HEK293 (cell line): ENCODE data around the gene ATP1B2.

Source experiments
- CTCF ChIA-PET: fragments of 350-600 bp; formaldehyde crosslinking; extraction: SDS; loops from one replicate; lab custom pipeline; 2021; ENCODE audit warnings: antibody characterized with exemption; lab: Yijun Ruan, JAX
- POLR2A ChIA-PET: fragments of 300-600 bp; formaldehyde crosslinking; extraction: SDS; loops from one replicate; lab custom pipeline; 2020; ENCODE audit warnings: antibody characterized with exemption, inconsistent platforms; lab: Yijun Ruan, JAX
- H3K27ac ChIP-seq: fragments of 200-500 bp; sonication (Bioruptor generic); 2 replicates; pipeline ENCODE4 v1.5.1; 2014; ENCODE audit warnings: low read depth, low read length, control low read depth, inconsistent platforms; ENCODE audit errors: extremely low read depth
- H3K36me3 ChIP-seq, 2 experiments: fragments of 200-500 bp in 1 of 2; sonication (Bioruptor generic) in 1 of 2; 1 replicate in 1 of 2; 2 replicates in 1 of 2; pipeline ENCODE4 v1.5.1; 2014 to 2017; ENCODE audit warnings: inconsistent platforms in 2 of 2, low read length in 2 of 2; ENCODE audit not compliant: control insufficient read depth in 2 of 2, insufficient read depth in 1 of 2
- H3K4me1 ChIP-seq: fragments of 200-500 bp; sonication (Bioruptor generic); 2 replicates; pipeline ENCODE4 v1.5.1; 2014; ENCODE audit warnings: mild to moderate bottlenecking, low read length, inconsistent platforms; ENCODE audit not compliant: control insufficient read depth, insufficient read depth
- H3K4me3 ChIP-seq: 2 replicates; pipeline ENCODE4 v1.5.1; 2011; ENCODE audit warnings: low read depth, mild to moderate bottlenecking, control low read depth, low read length, moderate library complexity
- H3K9me3 ChIP-seq: fragments of 200-500 bp; sonication (Bioruptor generic); 2 replicates; pipeline ENCODE4 v1.5.1; 2014; ENCODE audit warnings: low read depth, low read length, inconsistent platforms; ENCODE audit not compliant: control insufficient read depth, insufficient read depth
- BCL11B ChIP-seq: fragments of 450-650 bp; formaldehyde crosslinking; IDR thresholded peaks from 2 replicates; pipeline ENCODE4 v1.5.1; 2016; ENCODE audit warnings: low read depth, missing biosample characterization, missing genetic modification characterization
- CTCF ChIP-seq: fragments of 450-650 bp; formaldehyde crosslinking; IDR thresholded peaks from 2 replicates; pipeline ENCODE4 v1.5.1; 2016; ENCODE audit warnings: missing biosample characterization, missing genetic modification characterization
- ELK4 ChIP-seq: IDR thresholded peaks from 2 replicates; pipeline ENCODE4 v1.6.1; 2011; ENCODE audit warnings: mild to moderate bottlenecking, low read depth, low read length, borderline replicate concordance
- SALL2 ChIP-seq: fragments of 450-650 bp; formaldehyde crosslinking; IDR thresholded peaks from 2 replicates; pipeline ENCODE4 v1.5.0; 2017; ENCODE audit warnings: missing biosample characterization, mild to moderate bottlenecking, missing genetic modification characterization, borderline replicate concordance
- SETDB1 ChIP-seq: IDR thresholded peaks from one replicate; pipeline ENCODE4 v1.6.1; 2017; ENCODE audit warnings: mild to moderate bottlenecking, low read length, moderate library complexity, mixed read lengths; ENCODE audit not compliant: insufficient read length
- ZFHX2 ChIP-seq: fragments of 450-650 bp; formaldehyde crosslinking; conservative IDR thresholded peaks from 2 replicates; pipeline ENCODE4 v1.5.1; 2016; ENCODE audit warnings: missing biosample characterization, missing genetic modification characterization
- ZNF10 ChIP-seq: fragments of 450-650 bp; formaldehyde crosslinking; IDR thresholded peaks from 2 replicates; pipeline ENCODE4 v1.5.1; 2017; ENCODE audit warnings: missing biosample characterization, missing genetic modification characterization
- ZNF121 ChIP-seq: fragments of 450-650 bp; formaldehyde crosslinking; IDR thresholded peaks from 2 replicates; pipeline ENCODE4 v1.5.1; 2016; ENCODE audit warnings: missing biosample characterization, missing genetic modification characterization
- ZNF211 ChIP-seq: fragments of 450-650 bp; formaldehyde crosslinking; IDR thresholded peaks from 2 replicates; pipeline ENCODE4 v1.5.1; 2016; ENCODE audit warnings: low read depth, missing biosample characterization, missing genetic modification characterization
- ZNF302 ChIP-seq: fragments of 450-650 bp; formaldehyde crosslinking; IDR thresholded peaks from 2 replicates; pipeline ENCODE4 v1.5.1; 2016; ENCODE audit warnings: missing biosample characterization, missing genetic modification characterization, low read depth
- ZNF350 ChIP-seq: fragments of 450-650 bp; formaldehyde crosslinking; IDR thresholded peaks from 2 replicates; pipeline ENCODE4 v1.5.0; 2017; ENCODE audit warnings: missing biosample characterization, mild to moderate bottlenecking, missing genetic modification characterization
- ZNF404 ChIP-seq: fragments of 450-650 bp; formaldehyde crosslinking; IDR thresholded peaks from 2 replicates; pipeline ENCODE4 v1.5.1; 2017; ENCODE audit warnings: missing biosample characterization, missing genetic modification characterization
- ZNF558 ChIP-seq: fragments of 450-650 bp; formaldehyde crosslinking; IDR thresholded peaks from 2 replicates; pipeline ENCODE4 v1.5.1; 2016; ENCODE audit warnings: missing biosample characterization, missing genetic modification characterization
- ZNF677 ChIP-seq: fragments of 450-650 bp; IDR thresholded peaks from 2 replicates; pipeline ENCODE4 v1.5.0; 2018; ENCODE audit warnings: missing biosample characterization, mild to moderate bottlenecking, missing genetic modification characterization, moderate library complexity
- ZNF701 ChIP-seq: fragments of 450-650 bp; formaldehyde crosslinking; IDR thresholded peaks from 2 replicates; pipeline ENCODE4 v1.5.1; 2016; ENCODE audit warnings: missing biosample characterization, missing genetic modification characterization
- ZNF76 ChIP-seq: fragments of 450-650 bp; formaldehyde crosslinking; IDR thresholded peaks from 2 replicates; pipeline ENCODE4; 2016; ENCODE audit warnings: low read depth, missing biosample characterization, missing genetic modification characterization, borderline replicate concordance
- ZNF830 ChIP-seq: fragments of 450-650 bp; IDR thresholded peaks from 2 replicates; pipeline ENCODE4 v1.5.0; 2018; ENCODE audit warnings: missing biosample characterization, missing genetic modification characterization, low read depth, mild to moderate bottlenecking, moderate library complexity

Gene ATP1B2

DNA sequence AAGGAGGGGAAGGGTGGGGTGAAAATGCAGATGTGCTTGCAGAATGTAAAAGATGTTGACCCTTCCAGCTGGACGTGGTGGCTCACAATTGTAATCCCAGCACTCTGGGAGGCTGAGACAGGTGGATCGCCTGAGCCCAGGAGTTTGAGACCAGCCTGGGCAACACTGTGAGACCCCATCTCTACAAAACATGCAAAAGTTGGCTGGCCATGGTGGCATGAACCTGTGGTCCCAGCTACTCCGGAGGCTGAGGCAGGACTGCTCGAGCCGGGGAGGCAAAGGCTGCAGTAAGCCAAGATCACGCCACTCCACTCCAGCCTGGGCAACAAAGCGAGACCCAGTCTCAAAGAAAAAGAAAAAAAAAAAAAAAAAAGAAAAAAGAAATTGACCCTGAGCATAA lies 17.8 kb downstream of the ATP1B2 start:
- TF ChIP-seq ZNF121 (peak; percentile 85), ZNF10 (tag by site-specific recombination) (no peak)

DNA sequence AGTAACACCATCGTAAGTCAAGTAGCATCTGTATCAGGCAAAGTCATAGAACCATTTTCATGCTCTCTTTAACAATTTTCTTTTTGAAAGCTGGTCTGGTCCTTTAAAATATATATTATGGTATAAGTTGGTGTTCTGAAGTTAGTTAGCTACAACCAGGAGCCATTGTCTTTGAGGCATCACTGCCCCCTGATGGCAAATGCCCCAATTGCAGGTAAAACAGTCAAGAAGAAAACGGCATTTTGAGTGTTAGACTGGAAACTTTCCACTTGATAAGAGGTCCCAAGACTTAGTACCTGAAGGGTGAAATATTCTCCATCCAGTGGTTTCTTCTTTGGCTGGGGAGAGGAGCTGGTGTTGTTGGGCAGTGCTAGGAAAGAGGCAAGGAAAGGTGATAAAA lies 22.5 kb downstream of the ATP1B2 start:
- Histone ChIP-seq H3K27ac (no peak overlapping the region), H3K9me3 (no peaks in the 10 kb centered on the region), H3K4me1 (no peaks in the 10 kb centered on the region), H3K36me3 (peaks cover 53 to 77% of the 10 kb centered on the region in 2 experiments), H3K4me3 (no peak overlapping the region)
- no peak for TF ChIP-seq ZNF302 (tag by site-specific recombination)
- TF ChIP-seq CTCF (tag by site-specific recombination), result 0 out of 2 replicates have a peak, but pooled peaks have one; percentile 7
- peak; percentile 36 for TF ChIP-seq SETDB1
- ChIA-PET POLR2A (interaction anchor here (0.5 to 4.9 kb wide), 5 partner anchors 13 to 89 kb away, joined by 3 to 38 read pairs (median 4); partner anchors contain the start of genes ATP1B2, MPDU1, SOX15 and TP53), CTCF (interaction anchor here (0.6 to 5.6 kb wide), 20 partner anchors 8 to 814 kb away, joined by 3 to 55 read pairs (median 4); partner anchors contain the start of genes SAT2, TP53 and WRAP53)

More for the DNA sequence above, 17.8 kb downstream of the ATP1B2 start:
- Histone ChIP-seq H3K4me1 (no peaks in the 10 kb centered on the region), H3K36me3 (peaks cover 53 to 67% of the 10 kb centered on the region in 2 experiments), H3K9me3 (no peaks in the 10 kb centered on the region), H3K4me3 (no peak overlapping the region), H3K27ac (no peak overlapping the region)
- POLR2A ChIA-PET, result no interaction called here
- CTCF ChIA-PET, result interaction anchor here (2.0 kb wide), 1 partner anchor 10 kb away, joined by 5 read pairs; no protein-coding TSS in a partner anchor

DNA sequence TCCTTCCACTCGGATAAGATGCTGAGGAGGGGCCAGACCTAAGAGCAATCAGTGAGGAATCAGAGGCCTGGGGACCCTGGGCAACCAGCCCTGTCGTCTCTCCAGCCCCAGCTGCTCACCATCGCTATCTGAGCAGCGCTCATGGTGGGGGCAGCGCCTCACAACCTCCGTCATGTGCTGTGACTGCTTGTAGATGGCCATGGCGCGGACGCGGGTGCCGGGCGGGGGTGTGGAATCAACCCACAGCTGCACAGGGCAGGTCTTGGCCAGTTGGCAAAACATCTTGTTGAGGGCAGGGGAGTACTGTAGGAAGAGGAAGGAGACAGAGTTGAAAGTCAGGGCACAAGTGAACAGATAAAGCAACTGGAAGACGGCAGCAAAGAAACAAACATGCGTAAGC lies 24.2 kb downstream of the ATP1B2 start:
- POLR2A ChIA-PET, result interaction anchor here (0.7 to 4.9 kb wide), 4 partner anchors 11 to 498 kb away, joined by 3 to 38 read pairs (median 4); partner anchors contain the start of genes TP53 and WRAP53
- CTCF ChIA-PET, result interaction anchor here (0.7 to 5.6 kb wide), 4 partner anchors 13 to 147 kb away, joined by 3 to 50 read pairs (median 7); partner anchors contain the start of gene TP53
- H3K9me3 ChIP-seq, result no peaks in the 10 kb centered on the region
- TF ChIP-seq SALL2 (tag by site-specific recombination) (no peak), BCL11B (tag by site-specific recombination) (no peak), ZNF404 (tag by site-specific recombination) (no peak), ZNF830 (tag by site-specific recombination) (no peak), ZNF211 (no peak), ZNF701 (tag by site-specific recombination) (no peak), ZNF350 (no peak)
- TF ChIP-seq, all 188 proteins: peak for 0
- no peak overlapping the region for H3K27ac ChIP-seq
- H3K4me3 ChIP-seq, result no peak overlapping the region
- H3K4me1 ChIP-seq, result no peaks in the 10 kb centered on the region
- peaks cover 48 to 60% of the 10 kb centered on the region in 2 experiments for H3K36me3 ChIP-seq

DNA sequence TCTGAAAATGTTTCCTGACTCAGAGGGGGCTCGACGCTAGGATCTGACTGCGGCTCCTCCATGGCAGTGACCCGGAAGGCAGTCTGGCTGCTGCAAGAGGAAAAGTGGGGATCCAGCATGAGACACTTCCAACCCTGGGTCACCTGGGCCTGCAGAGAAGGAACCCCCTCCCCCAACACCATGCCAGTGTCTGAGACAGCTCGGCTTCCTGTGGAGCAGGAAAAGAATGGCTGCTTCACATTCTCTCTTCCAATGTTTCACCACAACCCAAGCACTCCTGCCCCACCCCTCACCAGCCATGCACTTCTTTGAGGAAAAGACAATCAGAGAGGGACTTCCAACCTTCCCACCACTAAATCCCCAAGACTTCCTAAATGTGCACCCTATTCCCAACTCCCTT lies 25.8 kb downstream of the ATP1B2 start:
- CTCF ChIA-PET, result interaction anchor here (1.2 to 1.5 kb wide), 2 partner anchors 11 to 20 kb away, joined by 4 to 5 read pairs; partner anchors contain the start of gene TP53
- Histone ChIP-seq H3K4me3 (no peak overlapping the region), H3K4me1 (no peaks in the 10 kb centered on the region), H3K9me3 (no peaks in the 10 kb centered on the region), H3K36me3 (peaks cover 35 to 45% of the 10 kb centered on the region in 2 experiments), H3K27ac (no peak overlapping the region)
- no peak for TF ChIP-seq ELK4
- no peak for TF ChIP-seq ZNF76
- no peak for TF ChIP-seq ZNF677 (tag by site-specific recombination)
- no peak for TF ChIP-seq ZNF558 (tag by site-specific recombination)
- no peak for TF ChIP-seq ZFHX2
- POLR2A ChIA-PET, result interaction anchor here (0.7 to 2.7 kb wide), 4 partner anchors 10 to 132 kb away, joined by 3 to 13 read pairs (median 6); partner anchors contain the start of genes ATP1B2 and TP53
